PC-3 (cell line): ENCODE data around the gene GUCY1B1. TPM values are rescaled to one million over a fixed set of nuclear protein-coding genes. Genes with fewer than 3 reads are reported as not detected.

ENCODE experiments used
- ATAC-seq: fragments of 200-7000 bp; cut with Tn5 transposase; 2 replicates; pipeline ENCODE4 v1.9.1; 2020; ENCODE audit warnings: mild to moderate bottlenecking, moderate library complexity
- BruUV-seq: library from RNA; stranded (reverse); fragments of 400-500 nt; replicated peaks from 2 replicates; lab custom pipeline; 2021; lab: Mats Ljungman, UMichigan
- CTCF ChIA-PET: fragments of 300-600 bp; sonication (Branson Sonifier 250); formaldehyde crosslinking; loops from one replicate; lab custom pipeline; 2022; ENCODE audit warnings: antibody characterized with exemption; lab: Charles Lee
- POLR2A ChIA-PET: fragments of 300-600 bp; sonication (Branson Sonifier 250); formaldehyde crosslinking; loops from one replicate; lab custom pipeline; 2022; ENCODE audit warnings: antibody characterized with exemption; ENCODE audit not compliant: unreplicated experiment; lab: Charles Lee
- DNase-seq: peaks from one replicate; pipeline ENCODE4 v3.0.0-alpha.2; 2015
- H2AFZ ChIP-seq: fragments of 300-600 bp; sonication (generic); 2 replicates; pipeline ENCODE4 v1.6.0; 2016; ENCODE audit warnings: antibody characterized with exemption, low read length
- H3F3A ChIP-seq: fragments of 300-600 bp; sonication (generic); one replicate; pipeline ENCODE4 v1.6.0; 2017; ENCODE audit warnings: antibody characterized with exemption, low read length, control low read depth, mild to moderate bottlenecking; ENCODE audit not compliant: unreplicated experiment
- H3K27ac ChIP-seq: fragments of 300-600 bp; sonication (generic); 2 replicates; pipeline ENCODE4 v1.5.1; 2016; ENCODE audit warnings: mild to moderate bottlenecking, low read length
- H3K27me3 ChIP-seq: fragments of 300-600 bp; sonication (generic); 2 replicates; pipeline ENCODE4 v1.6.1; 2016; ENCODE audit warnings: low read length, mixed read lengths
- H3K36me3 ChIP-seq: fragments of 300-600 bp; sonication (generic); 2 replicates; pipeline ENCODE4 v1.6.1; 2016; ENCODE audit warnings: low read depth, mixed run types, low read length, mixed read lengths
- H3K4me1 ChIP-seq: fragments of 300-600 bp; sonication (generic); 2 replicates; pipeline ENCODE4 v1.5.1; 2016; ENCODE audit warnings: low read length; ENCODE audit not compliant: insufficient read depth
- H3K4me2 ChIP-seq: fragments of 300-600 bp; sonication (generic); 2 replicates; pipeline ENCODE4 v1.6.0; 2016; ENCODE audit warnings: low read length
- H3K4me3 ChIP-seq: fragments of 300-600 bp; sonication (generic); 2 replicates; pipeline ENCODE4 v1.5.1; 2016; ENCODE audit warnings: mild to moderate bottlenecking, low read length, mixed read lengths
- H3K79me2 ChIP-seq: fragments of 300-600 bp; sonication (generic); 2 replicates; pipeline ENCODE4 v1.6.1; 2017; ENCODE audit warnings: low read length, mixed read lengths
- H3K9ac ChIP-seq: fragments of 300-600 bp; sonication (generic); 2 replicates; pipeline ENCODE4 v1.6.0; 2016; ENCODE audit warnings: mild to moderate bottlenecking, low read length
- H3K9me2 ChIP-seq: fragments of 300-600 bp; sonication (generic); replicated peaks from 2 replicates; pipeline ENCODE4 v1.6.1; 2016; ENCODE audit warnings: mixed run types, low read length, mixed read lengths
- H3K9me3 ChIP-seq: fragments of 300-600 bp; sonication (generic); 2 replicates; pipeline ENCODE4 v1.6.1; 2016; ENCODE audit warnings: low read length, mixed read lengths
- H4K20me1 ChIP-seq: fragments of 300-600 bp; sonication (generic); 2 replicates; pipeline ENCODE4 v1.6.1; 2016; ENCODE audit warnings: low read length, mixed read lengths
- CTCF ChIP-seq: fragments of 300-600 bp; sonication (generic); conservative IDR thresholded peaks from 2 replicates; pipeline ENCODE4 v1.5.1; 2017; ENCODE audit warnings: antibody characterized with exemption, low read depth, mild to moderate bottlenecking, low read length
- EZH2 ChIP-seq: fragments of 300-600 bp; sonication (generic); IDR thresholded peaks from one replicate; pipeline ENCODE4 v1.6.1; 2017; ENCODE audit warnings: antibody characterized with exemption, mild to moderate bottlenecking, low read length; ENCODE audit not compliant: unreplicated experiment
- EZH2phosphoT487 ChIP-seq: fragments of 300-600 bp; sonication (generic); IDR thresholded peaks from 2 replicates; pipeline ENCODE4 v1.6.1; 2018; ENCODE audit warnings: mild to moderate bottlenecking, antibody characterized with exemption, low read length, borderline replicate concordance
- intact Hi-C: fragments of 100-400 bp; cut with micrococcal nuclease; formaldehyde crosslinking; loops from 2 replicates; pipeline ENCODE4 v1.9.0; 2023
- total RNA-seq: library from RNA; depleted of rRNA; stranded (reverse); fragments of >200 nt; gene quantifications from 2 replicates; pipeline ENCODE4 v1.2.3, GENCODE V29; 2014

The GUCY1B1 gene
- total RNA-seq, 1 experiment from 2014 or later, result 4.4 TPM

- Histone ChIP-seq H3K4me1 (no peaks in the 10 kb centered on the region), H3K27me3 (no peaks in the 10 kb centered on the region), H3K36me3 (no peaks in the 10 kb centered on the region), H3K4me3 (no peak overlapping the region), H4K20me1 (no peaks in the 10 kb centered on the region), H3K9me3 (no peaks in the 10 kb centered on the region), H3K4me2 (no peak overlapping the region), H3K27ac (no peak overlapping the region), H3K9me2 (no peaks in the 10 kb centered on the region), H3K9ac (no peak overlapping the region), H3K79me2 (no peaks in the 10 kb centered on the region), H2AFZ (no peak overlapping the region), H3F3A (no peaks in the 10 kb centered on the region)
- ChIA-PET CTCF (no interaction called here), POLR2A (no interaction called here)
- no TSS peak for BruUV-seq
- intact Hi-C loops, result no loop called here
- TF ChIP-seq EZH2 (no peak), CTCF (no peak), EZH2phosphoT487 (no peak)
- ATAC-seq (no peak), DNase-seq (no peak)
Measured at GRCh38 chr4:155846929-155847328, 88.1 kb downstream of the GUCY1B1 start.

- H3K4me3 ChIP-seq, result no peak overlapping the region
- no peak for ATAC-seq
- no peaks in the 10 kb centered on the region for H3F3A ChIP-seq
- H3K27ac ChIP-seq, result no peak overlapping the region
- H3K9ac ChIP-seq, result no peak overlapping the region
- ChIA-PET POLR2A (no interaction called here), CTCF (no interaction called here)
- no peak for DNase-seq
- no peak overlapping the region for H3K4me2 ChIP-seq
- no TSS peak for BruUV-seq
- no peaks in the 10 kb centered on the region for H4K20me1 ChIP-seq
- no peaks in the 10 kb centered on the region for H3K27me3 ChIP-seq
- no peak overlapping the region for H2AFZ ChIP-seq
- no peaks in the 10 kb centered on the region for H3K36me3 ChIP-seq
- H3K9me3 ChIP-seq, result no peaks in the 10 kb centered on the region
- intact Hi-C loops, result no loop called here
- TF ChIP-seq EZH2phosphoT487 (no peak), EZH2 (no peak), CTCF (no peak)
- H3K4me1 ChIP-seq, result no peaks in the 10 kb centered on the region
- no peaks in the 10 kb centered on the region for H3K9me2 ChIP-seq
- H3K79me2 ChIP-seq, result no peaks in the 10 kb centered on the region
Measured at GRCh38 chr4:155849042-155849441, 90.2 kb downstream of the GUCY1B1 start.

GRCh38 chr4:155853189-155853588 is 94.4 kb downstream of the GUCY1B1 start:
- DNase-seq (no peak), ATAC-seq (no peak)
- no peaks in the 10 kb centered on the region for H3K79me2 ChIP-seq
- H4K20me1 ChIP-seq, result no peaks in the 10 kb centered on the region
- no peaks in the 10 kb centered on the region for H3K27me3 ChIP-seq
- no peaks in the 10 kb centered on the region for H3F3A ChIP-seq
- H3K4me1 ChIP-seq, result no peaks in the 10 kb centered on the region
- H3K36me3 ChIP-seq, result no peaks in the 10 kb centered on the region
- H3K27ac ChIP-seq, result no peak overlapping the region
- intact Hi-C loops, result no loop called here
- no peak overlapping the region for H3K4me3 ChIP-seq
- no TSS peak for BruUV-seq
- TF ChIP-seq EZH2 (no peak), CTCF (no peak), EZH2phosphoT487 (no peak)
- H3K9ac ChIP-seq, result no peak overlapping the region
- POLR2A ChIA-PET, result no interaction called here
- no peak overlapping the region for H2AFZ ChIP-seq
- H3K4me2 ChIP-seq, result no peak overlapping the region
- H3K9me3 ChIP-seq, result no peaks in the 10 kb centered on the region
- no peaks in the 10 kb centered on the region for H3K9me2 ChIP-seq
- CTCF ChIA-PET, result no interaction called here
